Activated naive CD8-positive, alpha-beta T cell treated with anti-CD3 and anti-CD28 coated beads, Interleukin-2, amount 50 U/mL, for 24 hours (primary cell): Measurements from ENCODE around the gene U2AF1.
"Not testable (repeated sequence)": the region's sequence is repeated elsewhere in the genome, so short reads cannot be mapped to it uniquely, and the experiment has no call there.

Experiments used
- ATAC-seq: fragments of 150-1000 bp; cut with Tn5 transposase; one replicate; pipeline ENCODE4 v1.10.0; 2021
- DNase-seq: peaks from one replicate; pipeline ENCODE4 v3.0.0; 2021
- H3K27ac Mint-ChIP-seq: one replicate; pipeline ENCODE4 v1.8.0; 2021; ENCODE audit warnings: mild to moderate bottlenecking, mixed read lengths
- H3K27me3 Mint-ChIP-seq: one replicate; pipeline ENCODE4 v1.8.0; 2021; ENCODE audit warnings: mixed read lengths
- H3K36me3 Mint-ChIP-seq: one replicate; pipeline ENCODE4 v1.8.0; 2021; ENCODE audit warnings: low read depth, mixed read lengths
- H3K4me1 Mint-ChIP-seq: one replicate; pipeline ENCODE4 v1.8.0; 2021; ENCODE audit warnings: mixed read lengths
- H3K4me3 Mint-ChIP-seq: one replicate; pipeline ENCODE4 v1.8.0; 2021; ENCODE audit warnings: mild to moderate bottlenecking, moderate library complexity, mixed read lengths
- H3K9me3 Mint-ChIP-seq: one replicate; pipeline ENCODE4 v1.8.0; 2021; ENCODE audit warnings: mixed read lengths

U2AF1 gene

GRCh38 chr21:43066690-43067089, 40.7 kb downstream of the U2AF1 start:
- H3K27ac Mint-ChIP-seq, H3K4me3 Mint-ChIP-seq, DNase-seq, H3K27me3 Mint-ChIP-seq, H3K9me3 Mint-ChIP-seq, H3K4me1 Mint-ChIP-seq, ATAC-seq, H3K36me3 Mint-ChIP-seq: not testable (repeated sequence)

- not testable (repeated sequence) for H3K9me3 Mint-ChIP-seq, H3K4me1 Mint-ChIP-seq, H3K27ac Mint-ChIP-seq, DNase-seq, H3K36me3 Mint-ChIP-seq, H3K4me3 Mint-ChIP-seq, H3K27me3 Mint-ChIP-seq, ATAC-seq
Observed at GRCh38 chr21:43065991-43066390, 41.4 kb downstream of the U2AF1 start.

GRCh38 chr21:43064265-43064917, 43.0 kb downstream of the U2AF1 start:
- not testable (repeated sequence) for H3K27me3 Mint-ChIP-seq, DNase-seq, H3K27ac Mint-ChIP-seq, H3K9me3 Mint-ChIP-seq, H3K4me3 Mint-ChIP-seq, H3K36me3 Mint-ChIP-seq, H3K4me1 Mint-ChIP-seq, ATAC-seq

GRCh38 chr21:43062955-43063664, 44.3 kb downstream of the U2AF1 start:
- not testable (repeated sequence) for H3K27me3 Mint-ChIP-seq, H3K4me3 Mint-ChIP-seq, H3K36me3 Mint-ChIP-seq, H3K4me1 Mint-ChIP-seq, DNase-seq, H3K9me3 Mint-ChIP-seq, ATAC-seq, H3K27ac Mint-ChIP-seq

GRCh38 chr21:43053112-43053511, 54.3 kb downstream of the U2AF1 start:
- not testable (repeated sequence) for DNase-seq, H3K36me3 Mint-ChIP-seq, H3K9me3 Mint-ChIP-seq, H3K4me3 Mint-ChIP-seq, H3K27ac Mint-ChIP-seq, H3K27me3 Mint-ChIP-seq, ATAC-seq, H3K4me1 Mint-ChIP-seq

GRCh38 chr21:43045876-43046821, 61.2 kb downstream of the U2AF1 start:
- peak; percentile 4 for DNase-seq
- not testable (repeated sequence) for H3K27me3 Mint-ChIP-seq, H3K36me3 Mint-ChIP-seq, H3K4me3 Mint-ChIP-seq, H3K9me3 Mint-ChIP-seq, H3K27ac Mint-ChIP-seq
- ATAC-seq: peak; percentile 75
- peaks cover 10% of the 10 kb centered on the region for H3K4me1 Mint-ChIP-seq

GRCh38 chr21:43045165-43045875, 62.0 kb downstream of the U2AF1 start:
- not testable (repeated sequence) for H3K4me3 Mint-ChIP-seq, H3K36me3 Mint-ChIP-seq, H3K27me3 Mint-ChIP-seq, DNase-seq, H3K9me3 Mint-ChIP-seq
- Mint-ChIP-seq H3K4me1 (peaks cover 10% of the 10 kb centered on the region), H3K27ac (peak overlapping the region; percentile 56)
- ATAC-seq: peak; percentile 61

GRCh38 chr21:43044547-43044946, 62.8 kb downstream of the U2AF1 start:
- H3K36me3 Mint-ChIP-seq, DNase-seq, H3K27ac Mint-ChIP-seq, H3K4me3 Mint-ChIP-seq, H3K27me3 Mint-ChIP-seq, ATAC-seq, H3K9me3 Mint-ChIP-seq: not testable (repeated sequence)
- peaks cover 10% of the 10 kb centered on the region for H3K4me1 Mint-ChIP-seq

GRCh38 chr21:43043291-43043690, 64.1 kb downstream of the U2AF1 start:
- H3K4me3 Mint-ChIP-seq, H3K36me3 Mint-ChIP-seq, DNase-seq, H3K27ac Mint-ChIP-seq, H3K9me3 Mint-ChIP-seq, H3K27me3 Mint-ChIP-seq, ATAC-seq: not testable (repeated sequence)
- peaks cover 10% of the 10 kb centered on the region for H3K4me1 Mint-ChIP-seq
